Uterus (tissue), 2 donors: ENCODE results near the gene BTBD9.

Experiments
- CTCF ChIP-seq, 4 experiments: fragments of 200-600 bp in 2 of 4; fragments of 450-650 bp in 2 of 4; sonication (generic) in 2 of 4; IDR thresholded peaks; one replicate each; pipeline ENCODE4 v1.5.1; 2016 to 2019; ENCODE audit warnings: antibody characterized with exemption in 4 of 4, mild to moderate bottlenecking in 2 of 4, moderate library complexity in 1 of 4
- POLR2A ChIP-seq, 2 donors: fragments of 450-650 bp; IDR thresholded peaks; one replicate each; pipeline ENCODE4 v1.6.1; 2016; ENCODE audit warnings: antibody characterized with exemption in 2 of 2, mild to moderate bottlenecking in 1 of 2, moderate library complexity in 1 of 2

GRCh38 chr6:38194589-38194988, 445.1 kb downstream of the BTBD9 start:
- TF ChIP-seq CTCF (IDR thresholded peaks at IDR 0.05) (no peak), POLR2A (IDR thresholded peaks at IDR 0.05) (no peak)
